ENCODE measurements around the gene LENG9.
A peak's percentile ranks its signal among the peaks of the same experiment; 100 is the strongest.
"Not testable (repeated sequence)": the region's sequence is repeated elsewhere in the genome, so short reads cannot be mapped to it uniquely, and the experiment has no call there.

The LENG9 gene

GRCh38 chr19:54477650-54478049 lies 14.1 kb upstream of the LENG9 start:
- no peak for DNase-seq

GRCh38 chr19:54475706-54476105 lies 12.1 kb upstream of the LENG9 start:
- DNase-seq, result no peak

GRCh38 chr19:54473892-54474372 lies 10.4 kb upstream of the LENG9 start:
- no peak for DNase-seq

- DNase-seq, result no peak
Observed at GRCh38 chr19:54473071-54473891, 9.7 kb upstream of the LENG9 start, which contains the start of gene CDC42EP5. TSS of gene CDC42EP5 (minus strand) at chr19:54473296. CDS start at chr19:54465547, 7,749 bp downstream.

GRCh38 chr19:54470991-54471782 lies 7.6 kb upstream of the LENG9 start:
- DNase-seq, result no peak

GRCh38 chr19:54470276-54470887 lies 6.8 kb upstream of the LENG9 start:
- no peak for DNase-seq

- no peak for DNase-seq
Observed at GRCh38 chr19:54469496-54469934, 5.9 kb upstream of the LENG9 start.

GRCh38 chr19:54466110-54466480 lies 2.5 kb upstream of the LENG9 start:
- DNase-seq, result not testable (repeated sequence)

- DNase-seq, result no peak
Observed at GRCh38 chr19:54465426-54466109, 2.0 kb upstream of the LENG9 start.

- peak; percentile 89 for DNase-seq
Observed at GRCh38 chr19:54464630-54465425, 1.2 kb upstream of the LENG9 start.

- DNase-seq, result peak; percentile 93
Observed at GRCh38 chr19:54464044-54464629, 559 bp upstream of the LENG9 start.

GRCh38 chr19:54462655-54463530 lies 685 bp downstream of the LENG9 start:
- peak; percentile 60 for DNase-seq

GRCh38 chr19:54462047-54462654 lies 1.4 kb downstream of the LENG9 start:
- DNase-seq, result no peak

GRCh38 chr19:54461613-54462012 lies 2.0 kb downstream of the LENG9 start:
- DNase-seq, result no peak

- DNase-seq, result no peak
Observed at GRCh38 chr19:54461210-54461609, 2.4 kb downstream of the LENG9 start.

- DNase-seq, result no peak
Observed at GRCh38 chr19:54460230-54461005, 3.2 kb downstream of the LENG9 start.

GRCh38 chr19:54459282-54460229 lies 4.0 kb downstream of the LENG9 start:
- DNase-seq, result no peak
